Hindlimb muscle (tissue), 1 donor: ENCODE results near the gene CACNA1D. TPM values are rescaled to one million over a fixed set of nuclear protein-coding genes. Genes with fewer than 3 reads are reported as not detected.
A peak's percentile ranks its signal among the peaks of the same experiment; 100 is the strongest.
"Not testable (repeated sequence)": the region's sequence is repeated elsewhere in the genome, so short reads cannot be mapped to it uniquely, and the experiment has no call there.

Experiments used
- DNase-seq: peaks from one replicate; pipeline ENCODE4 v3.0.0-alpha.2; 2013
- polyA plus RNA-seq: library from polyadenylated mRNA; unstranded; fragments of 120-200 nt; gene quantifications from one replicate; pipeline ENCODE4 v1.2.1, GENCODE V29; 2013; ENCODE audit not compliant: insufficient read length

The CACNA1D gene
- polyA plus RNA-seq, 1 donor: 1.0 TPM

- DNase-seq: no peak
Observed at GRCh38 chr3:53659996-53660395, 165.6 kb downstream of the CACNA1D start.

DNA sequence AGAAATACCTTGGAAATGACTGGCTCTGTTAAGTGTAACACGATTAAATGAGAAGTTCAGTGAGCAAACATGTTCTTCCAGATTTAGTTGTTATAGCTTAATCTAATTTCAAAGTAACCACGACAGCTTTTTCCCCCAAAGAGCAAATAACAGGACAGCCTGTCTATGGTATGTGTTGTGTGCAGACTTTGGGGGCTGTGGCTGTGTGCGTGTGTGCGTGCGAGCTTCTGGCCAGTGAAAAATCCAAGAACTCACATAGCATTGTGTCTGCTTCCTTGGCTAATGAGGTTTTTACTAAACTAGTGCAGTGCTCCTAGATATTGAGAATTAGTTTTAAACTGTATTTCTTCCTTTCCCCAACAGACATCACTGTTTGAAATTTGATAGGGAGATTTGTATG is 167.1 kb downstream of the CACNA1D start:
- DNase-seq: no peak

DNA sequence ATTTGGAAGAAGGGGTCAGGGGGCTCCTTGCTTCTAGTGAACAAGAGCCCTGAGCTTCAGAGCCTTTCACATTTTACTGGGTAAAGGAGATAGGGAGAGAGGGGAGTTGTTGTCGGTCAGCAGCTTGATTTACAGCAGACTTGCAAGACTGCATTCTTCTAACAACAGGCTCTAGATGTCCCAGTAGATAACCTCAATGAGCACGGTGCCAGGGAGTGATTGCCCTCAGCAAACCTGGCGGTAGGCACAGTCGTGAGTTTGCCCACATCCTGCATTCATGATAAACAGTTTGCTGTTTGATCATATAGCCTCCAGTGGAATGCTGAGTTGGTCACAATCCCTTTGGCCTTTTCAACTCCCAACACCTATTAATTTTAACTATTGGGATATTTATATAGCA is 170.4 kb downstream of the CACNA1D start:
- not testable (repeated sequence) for DNase-seq

GRCh38 chr3:53665608-53666425 is 171.4 kb downstream of the CACNA1D start:
- no peak for DNase-seq

DNA sequence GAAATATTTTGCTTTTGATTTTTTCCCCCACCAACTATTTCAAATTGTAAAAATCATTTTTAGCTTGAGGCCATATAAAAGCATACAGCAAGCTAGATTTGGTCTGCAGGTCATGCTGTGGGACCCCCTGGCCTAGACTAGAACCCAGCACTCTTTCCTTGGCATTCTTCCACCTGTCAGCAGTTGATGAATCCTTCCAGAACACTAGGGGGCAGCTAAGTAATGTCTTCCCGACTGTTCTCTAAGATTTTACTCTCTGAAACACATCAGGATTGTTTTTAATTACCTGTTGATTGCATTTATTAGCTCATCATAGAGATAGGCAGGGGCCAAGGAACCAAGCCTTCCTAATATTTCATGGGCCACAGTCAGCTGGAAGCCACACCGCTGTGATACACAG is 174.5 kb downstream of the CACNA1D start:
- DNase-seq: no peak

DNA sequence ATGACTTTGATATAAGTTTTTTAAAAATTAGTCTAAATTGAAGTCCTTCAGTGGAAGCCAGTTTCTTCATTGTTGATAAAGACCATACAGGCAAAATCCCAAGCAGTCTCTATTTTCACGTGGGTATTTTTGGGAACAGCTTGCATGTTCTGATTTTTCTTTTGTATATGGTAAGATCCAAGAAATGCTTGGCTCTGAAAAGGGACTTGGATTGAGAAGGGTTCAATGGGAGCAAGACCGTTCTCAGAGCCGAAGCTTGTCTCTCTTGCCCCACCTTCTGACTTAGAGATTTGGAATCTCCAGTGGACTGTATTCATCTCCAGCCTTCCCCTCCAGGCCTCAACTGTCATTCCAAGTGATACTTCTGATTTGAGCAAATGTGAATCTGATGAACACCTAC is 176.3 kb downstream of the CACNA1D start:
- DNase-seq: no peak

DNA sequence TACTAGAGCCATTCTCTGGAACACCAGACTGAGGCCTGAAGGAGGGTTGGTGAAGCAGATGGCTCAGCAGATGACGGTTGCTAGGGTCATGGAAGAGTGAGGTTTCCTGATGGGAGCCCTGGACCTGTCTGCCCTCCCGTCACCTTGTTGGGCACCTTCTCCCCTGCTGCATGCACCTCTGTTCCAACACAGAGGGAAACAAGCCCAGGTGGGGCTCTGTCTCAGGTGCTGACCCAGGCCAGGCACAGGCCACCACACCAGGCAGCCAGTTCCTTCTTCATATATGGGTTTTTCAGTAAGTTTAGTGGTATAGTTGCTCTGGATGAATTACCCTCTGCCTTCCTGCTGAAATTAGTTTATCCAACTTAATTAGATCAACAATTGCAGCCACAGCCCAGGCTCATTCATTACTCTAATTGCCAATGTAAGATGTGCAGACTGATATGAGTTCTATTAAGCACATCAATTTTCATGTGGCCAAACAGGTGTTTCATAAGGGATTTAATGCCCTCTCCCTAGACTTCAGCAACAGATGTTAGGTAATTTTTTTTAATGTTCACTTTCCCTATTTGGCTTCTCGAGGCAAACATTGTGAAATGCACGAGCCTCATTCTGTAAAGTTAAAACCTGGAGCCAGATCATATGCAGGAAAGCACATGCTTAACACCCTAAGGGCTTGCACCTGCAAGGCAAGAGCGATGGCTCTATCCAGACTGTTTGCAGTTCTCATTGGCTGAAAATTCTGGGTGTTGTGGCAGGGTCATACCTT is 177.0 kb downstream of the CACNA1D start:
- no peak for DNase-seq

GRCh38 chr3:53671961-53672299 is 177.5 kb downstream of the CACNA1D start:
- DNase-seq: no peak

DNA sequence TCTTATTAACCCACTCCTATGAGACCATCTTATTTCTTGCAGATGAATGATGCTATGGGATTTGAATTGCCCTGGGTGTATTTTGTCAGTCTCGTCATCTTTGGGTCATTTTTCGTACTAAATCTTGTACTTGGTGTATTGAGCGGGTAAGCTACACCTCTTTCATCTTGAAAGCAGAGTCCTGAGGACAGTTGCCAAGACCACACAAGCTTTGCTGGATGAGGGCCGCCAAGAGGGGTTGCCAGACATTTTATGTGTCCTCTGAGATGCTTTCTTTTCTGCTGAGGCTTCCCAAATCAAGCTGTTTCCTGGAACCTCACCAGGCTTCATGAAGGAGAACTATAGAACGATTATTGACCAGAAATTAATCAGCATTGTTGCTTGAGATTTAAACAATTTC is 178.6 kb downstream of the CACNA1D start:
- peak; percentile 46 for DNase-seq

- no peak for DNase-seq
Observed at GRCh38 chr3:53673722-53674350, 179.4 kb downstream of the CACNA1D start.

GRCh38 chr3:53674582-53674981 is 180.2 kb downstream of the CACNA1D start:
- no peak for DNase-seq

- DNase-seq: no peak
Observed at GRCh38 chr3:53675022-53675697, 180.7 kb downstream of the CACNA1D start.

- no peak for DNase-seq
Observed at GRCh38 chr3:53675942-53676341, 181.5 kb downstream of the CACNA1D start.

- DNase-seq: no peak
Observed at GRCh38 chr3:53677413-53677812, 183.0 kb downstream of the CACNA1D start.

DNA sequence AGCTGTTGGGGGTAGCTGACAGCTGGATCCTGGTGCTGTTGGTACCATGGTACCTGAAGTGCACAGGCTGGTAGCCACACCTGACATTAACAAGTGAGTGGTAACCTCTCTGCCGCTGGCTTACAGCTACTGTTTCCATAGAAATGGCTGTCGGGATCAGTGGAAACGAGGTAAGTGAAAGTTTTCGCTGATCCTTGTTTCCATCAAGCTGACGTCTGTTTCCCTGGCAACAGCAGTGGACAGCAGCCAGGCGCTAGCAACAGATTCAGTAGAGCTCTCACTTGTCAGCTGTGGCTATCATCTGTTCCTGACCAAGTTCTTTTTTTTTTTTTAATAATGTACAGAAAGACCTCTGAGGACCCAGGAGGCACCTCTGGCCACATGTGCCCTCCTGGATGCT is 185.6 kb downstream of the CACNA1D start:
- peak; percentile 91 for DNase-seq

- DNase-seq: no peak
Observed at GRCh38 chr3:53682807-53683206, 188.4 kb downstream of the CACNA1D start.

GRCh38 chr3:53688066-53688465 is 193.7 kb downstream of the CACNA1D start:
- no peak for DNase-seq

- DNase-seq: no peak
Observed at GRCh38 chr3:53688989-53689388, 194.6 kb downstream of the CACNA1D start.

DNA sequence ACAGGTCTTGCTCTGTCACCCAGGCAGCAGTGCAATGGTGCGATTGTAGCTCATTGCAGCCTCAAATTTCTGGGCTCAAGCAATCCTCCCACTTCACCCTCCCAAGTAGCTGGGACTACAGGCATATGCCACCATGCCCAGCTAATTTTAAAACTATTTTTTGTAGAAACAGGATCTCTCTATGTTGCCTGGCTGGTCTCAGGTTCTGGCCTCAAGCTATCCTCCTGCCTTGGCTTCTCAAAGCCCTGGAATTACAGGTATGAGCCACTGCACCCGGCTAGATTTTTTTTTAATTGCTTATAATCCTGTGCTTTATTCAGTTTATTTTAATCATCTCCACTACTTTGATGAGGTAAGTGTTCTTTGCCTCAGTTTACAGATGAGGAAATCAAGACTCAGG is 195.3 kb downstream of the CACNA1D start:
- DNase-seq: no peak

- DNase-seq: no peak
Observed at GRCh38 chr3:53690521-53690920, 196.1 kb downstream of the CACNA1D start.

GRCh38 chr3:53691349-53691748 is 196.9 kb downstream of the CACNA1D start:
- DNase-seq: no peak

DNA sequence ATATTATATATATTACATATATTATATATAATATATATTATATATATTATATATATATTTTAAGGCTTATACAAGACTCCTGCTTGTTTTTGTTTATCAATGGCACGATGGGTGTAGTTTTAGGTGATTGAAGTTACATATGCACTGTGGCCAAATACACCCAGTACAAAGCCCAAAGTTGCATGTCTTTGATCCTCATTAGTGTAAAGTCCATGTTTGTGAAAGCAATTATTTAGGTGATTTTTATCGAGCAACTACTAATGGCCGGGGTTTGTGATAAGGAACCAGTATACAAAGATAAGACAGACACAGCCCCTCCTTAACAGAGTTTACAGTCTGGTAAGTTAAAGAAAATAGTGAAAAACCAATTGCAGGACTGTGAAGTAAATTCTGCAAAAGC is 197.5 kb downstream of the CACNA1D start:
- no peak for DNase-seq

GRCh38 chr3:53693451-53693850 is 199.0 kb downstream of the CACNA1D start:
- DNase-seq: no peak
